Activated CD4-positive, alpha-beta T cell treated with anti-CD3 and anti-CD28 coated beads, Interleukin-2, Interleukin-4, amounts not matched to agents 100 ng/mL and 50 ng/mL, durations not matched to agents 16 hours and 8 hours (primary cell): Measurements from ENCODE around the gene WRNIP1.

Experiments
- DNase-seq: peaks from one replicate; pipeline ENCODE4 v3.0.0-alpha.2; 2020; ENCODE audit warnings: low spot score

The WRNIP1 gene

GRCh38 chr6:2807342-2808090 is 42.3 kb downstream of the WRNIP1 start:
- no peak for DNase-seq

- no peak for DNase-seq
These were observed 43.8 kb downstream of the WRNIP1 start for GRCh38 chr6:2809015-2809414.

DNA sequence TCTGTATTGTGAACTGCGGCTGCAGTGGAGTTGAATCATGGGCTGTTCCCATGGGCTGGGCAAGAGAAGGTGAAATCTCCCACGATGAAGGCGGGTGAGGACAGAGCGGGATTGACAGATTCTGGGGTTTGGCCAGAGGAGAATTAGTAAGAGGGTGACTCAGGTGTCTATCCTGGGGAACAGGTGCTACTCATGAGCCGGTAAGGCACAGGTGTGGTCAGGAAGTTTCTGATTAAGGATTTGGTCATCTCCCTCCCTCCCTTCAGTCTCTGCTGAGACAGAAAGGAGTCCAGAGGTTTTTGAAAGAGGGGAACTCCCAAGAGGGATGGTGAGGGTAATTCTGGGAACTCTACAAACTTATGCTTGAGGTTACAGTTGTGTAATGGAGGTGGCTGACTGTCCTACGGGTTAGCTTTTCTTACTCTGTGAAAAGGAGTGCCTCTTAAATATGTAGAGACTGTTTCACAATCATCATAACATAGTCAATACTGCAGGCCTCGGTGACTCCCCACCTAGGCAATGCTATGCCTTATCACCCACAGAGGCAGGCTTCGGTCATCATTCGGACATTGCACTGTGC is 45.0 kb downstream of the WRNIP1 start:
- DNase-seq = peak; percentile 22

DNA sequence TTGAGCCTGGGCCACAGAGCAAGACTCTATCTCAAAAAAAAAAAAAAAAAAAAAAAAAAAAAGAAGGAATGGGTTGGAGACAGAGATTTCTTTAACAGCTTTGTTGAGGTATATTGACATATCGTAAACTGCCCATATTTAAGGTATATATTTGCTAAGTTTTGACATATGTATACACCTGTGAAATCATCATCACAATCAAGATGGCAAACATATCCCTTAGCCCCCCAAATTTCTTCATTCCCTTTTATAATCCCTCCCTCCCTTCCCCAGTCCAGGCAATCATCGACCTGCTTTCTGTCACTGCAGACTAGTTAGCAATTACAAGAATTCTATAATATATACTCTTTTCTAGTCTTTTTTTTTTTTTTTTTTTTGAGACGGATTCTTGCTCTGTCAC is 47.5 kb downstream of the WRNIP1 start:
- no peak for DNase-seq

DNA sequence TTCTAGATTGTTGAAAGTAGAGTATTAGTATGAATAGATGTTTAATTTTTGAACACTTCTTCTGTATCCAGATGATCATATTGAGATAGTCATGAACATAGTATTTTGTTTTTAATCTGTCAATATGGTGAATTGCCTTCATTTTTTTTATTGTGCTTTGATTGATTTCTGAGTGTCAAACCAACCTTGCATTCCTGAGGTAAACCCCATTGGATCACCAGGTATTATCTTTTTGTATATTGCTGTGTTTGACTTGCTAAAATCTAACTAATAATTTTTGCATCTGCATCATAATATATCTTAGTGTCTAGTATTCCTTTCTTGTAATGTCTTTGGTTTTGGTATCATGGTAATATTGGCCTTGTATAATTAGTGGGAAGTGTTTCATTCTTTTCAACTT is 51.0 kb downstream of the WRNIP1 start:
- no peak for DNase-seq

DNA sequence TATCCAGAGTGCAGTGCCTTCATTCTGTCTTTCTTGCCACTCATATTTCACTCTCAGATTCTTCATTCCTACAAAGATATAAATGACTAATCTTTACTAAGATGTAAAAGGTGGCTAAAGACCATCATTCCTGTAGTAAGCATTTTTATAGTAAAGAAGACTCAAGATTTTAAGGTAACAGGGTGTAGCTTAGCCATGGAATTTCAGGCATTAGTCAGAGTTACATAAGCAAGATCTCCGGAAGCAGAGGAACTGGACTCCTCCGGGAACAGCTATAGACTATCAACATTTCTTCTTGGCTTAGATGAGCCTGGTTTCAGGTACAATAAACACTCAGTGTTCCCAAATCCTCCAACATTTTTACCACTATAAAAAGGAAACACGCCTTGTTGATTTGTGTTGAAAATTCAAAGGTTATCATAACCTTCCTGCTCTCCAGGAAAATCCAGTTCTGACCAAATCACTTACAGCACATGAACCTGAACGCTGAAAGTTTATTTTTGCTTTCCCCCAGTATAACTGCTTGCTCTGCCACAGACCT is 52.8 kb downstream of the WRNIP1 start:
- DNase-seq = no peak

GRCh38 chr6:2818593-2818992 is 53.4 kb downstream of the WRNIP1 start:
- no peak for DNase-seq

GRCh38 chr6:2819115-2819514 is 53.9 kb downstream of the WRNIP1 start:
- no peak for DNase-seq

DNA sequence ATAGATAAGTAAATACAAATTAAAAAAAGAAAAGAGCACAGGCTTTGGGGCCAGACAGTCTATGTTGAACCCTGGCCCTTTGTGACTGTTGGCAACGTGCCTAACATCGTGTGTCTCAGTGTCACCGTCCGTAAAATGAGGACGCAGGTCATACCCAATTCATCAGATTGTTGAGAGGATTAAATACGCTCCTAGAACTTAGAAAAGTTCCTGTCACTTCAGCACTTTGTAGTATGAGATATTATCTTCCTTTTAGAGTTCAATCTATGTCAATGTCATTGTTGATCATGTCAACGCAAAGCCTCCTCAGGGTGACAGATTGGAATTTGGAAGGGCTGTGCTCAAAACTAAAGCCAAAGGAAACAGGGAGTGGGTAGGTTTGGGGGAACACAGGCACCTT is 54.8 kb downstream of the WRNIP1 start:
- DNase-seq = no peak

DNA sequence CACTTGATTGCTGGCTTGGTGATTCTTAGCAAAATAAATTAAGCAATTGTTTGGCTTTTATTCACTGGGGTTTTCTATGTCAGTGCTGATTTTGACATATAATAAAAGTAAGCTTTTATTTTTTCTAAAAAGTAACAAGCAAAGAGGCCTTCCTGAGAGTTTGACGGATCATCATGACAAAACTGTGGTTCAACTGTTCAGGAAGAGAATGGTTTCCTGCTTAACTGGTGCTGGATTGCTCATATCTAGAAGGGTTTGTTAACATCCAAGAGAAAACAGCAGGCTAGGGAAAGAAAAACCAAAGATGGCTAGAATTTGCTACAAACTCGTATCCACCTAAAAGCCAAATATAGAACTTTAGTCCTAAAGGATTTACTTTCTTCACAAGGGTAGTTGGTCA is 55.2 kb downstream of the WRNIP1 start:
- peak; percentile 44 for DNase-seq

GRCh38 chr6:2821554-2821953 is 56.4 kb downstream of the WRNIP1 start:
- no peak for DNase-seq

GRCh38 chr6:2823104-2823850 is 58.1 kb downstream of the WRNIP1 start:
- no peak for DNase-seq

GRCh38 chr6:2826131-2826530 is 60.9 kb downstream of the WRNIP1 start:
- no peak for DNase-seq

- no peak for DNase-seq
These were observed 61.9 kb downstream of the WRNIP1 start for GRCh38 chr6:2827142-2827541.

DNA sequence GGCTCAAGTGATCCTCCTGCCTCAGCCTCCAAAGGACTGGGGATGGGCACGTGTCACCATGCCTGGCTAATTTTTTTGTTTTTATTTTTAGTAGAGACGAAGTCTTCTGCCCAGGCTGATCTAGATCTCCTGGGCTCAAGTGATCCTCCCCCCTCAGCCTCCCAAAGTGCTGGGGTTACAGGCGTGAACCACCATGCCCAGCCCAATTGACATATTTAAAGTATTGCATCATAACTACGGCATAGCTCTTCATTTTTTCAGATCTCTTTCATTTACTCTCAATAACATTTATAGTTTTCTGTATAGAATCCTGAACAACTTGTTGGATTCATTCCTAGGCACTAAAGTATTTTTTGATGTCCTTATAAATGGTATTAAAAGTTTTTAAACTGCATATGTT is 63.4 kb downstream of the WRNIP1 start:
- DNase-seq = no peak

DNA sequence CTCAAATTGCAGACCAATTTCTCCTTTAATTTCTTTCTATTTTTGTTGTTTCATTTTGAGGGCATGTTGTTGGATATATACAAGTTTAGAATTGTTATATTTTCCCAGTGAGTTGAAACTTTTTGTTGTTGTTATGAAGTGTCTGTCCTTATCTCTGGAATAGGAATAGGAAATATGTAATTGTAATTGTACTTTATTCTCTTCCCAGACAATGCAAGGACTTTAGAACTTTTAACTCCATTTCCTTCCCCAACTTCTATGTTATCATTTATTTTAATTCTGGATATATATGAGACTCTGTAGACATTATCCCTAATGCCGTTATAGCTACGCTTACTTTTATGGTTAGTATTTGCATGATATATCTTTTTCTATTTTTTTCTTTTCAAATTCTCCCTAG is 64.1 kb downstream of the WRNIP1 start:
- no peak for DNase-seq

DNA sequence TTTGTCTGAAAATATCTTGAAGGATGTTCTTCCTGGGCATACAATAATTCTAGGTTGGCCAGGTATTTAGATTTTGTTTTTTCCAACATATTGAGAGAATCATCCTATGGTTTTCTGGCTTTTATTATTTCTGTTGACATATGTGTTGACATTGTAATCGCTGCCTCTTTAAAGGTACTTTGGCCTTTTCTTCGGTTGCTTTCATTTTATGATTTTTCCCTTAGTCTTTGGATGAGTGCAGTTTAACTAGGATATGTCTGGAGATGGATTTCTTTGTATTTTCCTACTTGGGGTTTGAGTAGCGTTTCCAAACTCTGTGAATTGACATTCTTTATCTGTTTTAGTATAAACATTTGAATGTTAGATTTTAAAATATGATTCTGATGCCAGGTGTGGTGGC is 65.0 kb downstream of the WRNIP1 start:
- DNase-seq = no peak

DNA sequence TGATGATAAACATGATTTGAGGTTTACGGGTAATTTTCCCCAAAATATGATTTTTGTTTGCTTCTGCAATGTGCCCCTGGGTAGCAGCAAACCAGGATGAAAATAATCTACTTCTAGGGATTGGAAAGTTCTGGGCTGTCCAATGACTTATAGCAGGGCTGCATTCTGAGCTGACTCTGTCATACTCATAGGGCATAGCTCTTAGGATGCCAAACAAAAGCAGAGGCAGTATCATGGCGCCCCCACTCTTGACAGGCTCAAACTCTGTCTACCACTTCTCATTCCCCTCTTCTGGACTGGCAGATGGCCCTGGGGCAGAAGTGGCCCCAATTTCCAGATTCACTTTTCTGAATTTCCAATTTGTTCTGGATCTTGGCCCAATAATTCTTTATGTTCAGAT is 66.2 kb downstream of the WRNIP1 start:
- DNase-seq = no peak

DNA sequence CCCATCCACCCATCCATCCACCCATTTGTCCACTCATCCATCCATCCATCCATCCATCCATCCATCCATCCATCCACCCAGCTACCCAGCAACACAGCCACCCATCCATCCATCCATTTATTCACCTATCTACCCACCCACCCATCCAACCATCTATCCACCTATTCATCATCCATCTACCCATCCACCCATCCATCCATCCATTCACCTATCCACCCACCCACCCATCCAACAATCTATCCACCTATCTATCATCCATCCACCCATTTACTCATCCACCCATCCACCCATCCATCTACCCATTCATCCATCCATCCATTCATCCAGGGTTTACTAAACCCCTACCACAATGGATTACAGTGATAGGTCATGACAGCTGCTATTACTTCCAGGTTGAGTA is 69.1 kb downstream of the WRNIP1 start:
- no peak for DNase-seq
